Ramos (cell line): ENCODE data around the gene DPP4.

Experiments used
- in situ Hi-C: fragments of 300-500 bp; cut with MboI; formaldehyde crosslinking; loops from one replicate; pipeline ENCODE4 v1.14.3; 2022; ENCODE audit warnings: low sequenced_read_pairs; ENCODE audit not compliant: unreplicated experiment

The DPP4 gene

GRCh38 chr2:162073888-162074631 lies at the start of gene DPP4:
DPP4 (minus strand) TSS chr2:162074215; CDS start chr2:162073981, 234 bp downstream.
- in situ Hi-C loops: no loop called here

GRCh38 chr2:162118166-162119031 lies 44.4 kb upstream of the DPP4 start:
- in situ Hi-C loops: no loop called here

GRCh38 chr2:162116352-162116751 lies 42.3 kb upstream of the DPP4 start:
- in situ Hi-C loops: no loop called here

- in situ Hi-C loops: no loop called here
These were observed 41.1 kb upstream of the DPP4 start for GRCh38 chr2:162115076-162115475.

GRCh38 chr2:162114271-162114670 lies 40.3 kb upstream of the DPP4 start:
- in situ Hi-C loops: no loop called here

- in situ Hi-C loops: no loop called here
These were observed 39.8 kb upstream of the DPP4 start for GRCh38 chr2:162113776-162114168.

- in situ Hi-C loops: no loop called here
These were observed 39.2 kb upstream of the DPP4 start for GRCh38 chr2:162113088-162113775.

GRCh38 chr2:162111958-162112850 lies 38.2 kb upstream of the DPP4 start:
- in situ Hi-C loops: no loop called here

- in situ Hi-C loops: no loop called here
These were observed 33.4 kb upstream of the DPP4 start for GRCh38 chr2:162107361-162107901.

GRCh38 chr2:162106746-162107145 lies 32.7 kb upstream of the DPP4 start:
- in situ Hi-C loops: no loop called here

- in situ Hi-C loops: no loop called here
These were observed 32.1 kb upstream of the DPP4 start for GRCh38 chr2:162106146-162106551.

GRCh38 chr2:162103443-162104009 lies 29.5 kb upstream of the DPP4 start:
- in situ Hi-C loops: no loop called here

GRCh38 chr2:162100579-162100978 lies 26.6 kb upstream of the DPP4 start:
- in situ Hi-C loops: no loop called here

GRCh38 chr2:162099836-162100235 lies 25.8 kb upstream of the DPP4 start:
- in situ Hi-C loops: no loop called here

- in situ Hi-C loops: no loop called here
These were observed 18.9 kb upstream of the DPP4 start for GRCh38 chr2:162092658-162093556.

GRCh38 chr2:162092008-162092390 lies 18.0 kb upstream of the DPP4 start:
- in situ Hi-C loops: no loop called here

- in situ Hi-C loops: no loop called here
These were observed 17.5 kb upstream of the DPP4 start for GRCh38 chr2:162091325-162092007.

- in situ Hi-C loops: no loop called here
These were observed 16.1 kb upstream of the DPP4 start for GRCh38 chr2:162090109-162090508.
